ENCODE data around the gene CPEB3. TPM values are rescaled to one million over a fixed set of nuclear protein-coding genes. Genes with fewer than 3 reads are reported as not detected.

The CPEB3 gene
- total RNA-seq, 1 donor from 2014 or later, result 1.1 TPM

- no peak for TF ChIP-seq CTCF (IDR thresholded peaks at IDR 0.05)
- Mint-ChIP-seq H3K27me3 (ENCODE audit: low read depth) (no peaks in the 10 kb centered on the region), H3K9me3 (ENCODE audit: low read depth) (no peaks in the 10 kb centered on the region)
Observed at GRCh38 chr10:92009445-92009844, 281.4 kb downstream of the CPEB3 start.

GRCh38 chr10:92005978-92006377, 284.9 kb downstream of the CPEB3 start:
- peaks cover 34% of the 10 kb centered on the region for H3K36me3 Mint-ChIP-seq (ENCODE audit: low read depth)

More at GRCh38 chr10:92009445-92009844, 281.4 kb downstream of the CPEB3 start:
- Mint-ChIP-seq H3K4me1 (ENCODE audit: low read depth) (peaks cover 10% of the 10 kb centered on the region), H3K36me3 (ENCODE audit: low read depth) (peaks cover 25% of the 10 kb centered on the region), H3K27ac (ENCODE audit: unreplicated experiment) (no peak overlapping the region), H3K4me3 (ENCODE audit: unreplicated experiment) (no peak overlapping the region)
- DNase-seq (ENCODE audit: low spot score), result no peak

GRCh38 chr10:92003258-92003657, 287.6 kb downstream of the CPEB3 start:
- no peak overlapping the region for H3K4me3 Mint-ChIP-seq (ENCODE audit: unreplicated experiment)
- peaks cover 7% of the 10 kb centered on the region for H3K4me1 Mint-ChIP-seq (ENCODE audit: low read depth)
- H3K27ac Mint-ChIP-seq (ENCODE audit: unreplicated experiment), result no peak overlapping the region
- peaks cover 6% of the 10 kb centered on the region for H3K9me3 Mint-ChIP-seq (ENCODE audit: low read depth)
- peaks cover 33% of the 10 kb centered on the region for H3K36me3 Mint-ChIP-seq (ENCODE audit: low read depth)
- no peaks in the 10 kb centered on the region for H3K27me3 Mint-ChIP-seq (ENCODE audit: low read depth)
- no peak for DNase-seq (ENCODE audit: low spot score)
- no peak for TF ChIP-seq CTCF (IDR thresholded peaks at IDR 0.05)

More at GRCh38 chr10:92005978-92006377, 284.9 kb downstream of the CPEB3 start:
- no peaks in the 10 kb centered on the region for H3K27me3 Mint-ChIP-seq (ENCODE audit: low read depth)
- no peak overlapping the region for H3K4me3 Mint-ChIP-seq (ENCODE audit: unreplicated experiment)
- H3K4me1 Mint-ChIP-seq (ENCODE audit: low read depth), result peaks cover 7% of the 10 kb centered on the region
- H3K9me3 Mint-ChIP-seq (ENCODE audit: low read depth), result peaks cover 6% of the 10 kb centered on the region
- no peak for DNase-seq (ENCODE audit: low spot score)
- H3K27ac Mint-ChIP-seq (ENCODE audit: unreplicated experiment), result no peak overlapping the region
- no peak for TF ChIP-seq CTCF (IDR thresholded peaks at IDR 0.05)

- DNase-seq (ENCODE audit: low spot score), result no peak
- no peaks in the 10 kb centered on the region for H3K27me3 Mint-ChIP-seq (ENCODE audit: low read depth)
- no peak for TF ChIP-seq CTCF (IDR thresholded peaks at IDR 0.05)
- H3K4me3 Mint-ChIP-seq (ENCODE audit: unreplicated experiment), result no peak overlapping the region
- peaks cover 7% of the 10 kb centered on the region for H3K4me1 Mint-ChIP-seq (ENCODE audit: low read depth)
- H3K9me3 Mint-ChIP-seq (ENCODE audit: low read depth), result peaks cover 6% of the 10 kb centered on the region
- no peak overlapping the region for H3K27ac Mint-ChIP-seq (ENCODE audit: unreplicated experiment)
- peaks cover 36% of the 10 kb centered on the region for H3K36me3 Mint-ChIP-seq (ENCODE audit: low read depth)
Observed at GRCh38 chr10:92001995-92002394, 288.9 kb downstream of the CPEB3 start.

GRCh38 chr10:92001581-92001980, 289.3 kb downstream of the CPEB3 start:
- Mint-ChIP-seq H3K27ac (ENCODE audit: unreplicated experiment) (no peak overlapping the region), H3K4me3 (ENCODE audit: unreplicated experiment) (no peak overlapping the region), H3K27me3 (ENCODE audit: low read depth) (no peaks in the 10 kb centered on the region), H3K9me3 (ENCODE audit: low read depth) (peaks cover 6% of the 10 kb centered on the region), H3K36me3 (ENCODE audit: low read depth) (peaks cover 36% of the 10 kb centered on the region), H3K4me1 (ENCODE audit: low read depth) (peaks cover 6% of the 10 kb centered on the region)
- no peak for DNase-seq (ENCODE audit: low spot score)
- no peak for TF ChIP-seq CTCF (IDR thresholded peaks at IDR 0.05)

Other genes starting within 250 kb of the CPEB3 start
- gene MARCHF5, start 89 bp upstream of the CPEB3 start, total RNA-seq, result 34.2 to 36.5 TPM (median 35.3 TPM) in 3 replicates

All from chondrocyte (in vitro differentiated cells).